Astrocyte (in vitro differentiated cells and primary cell): ENCODE results near the gene NUP205. TPM values are rescaled to one million over a fixed set of nuclear protein-coding genes. Genes with fewer than 3 reads are reported as not detected.

Experiments
- DNase-seq: peaks from one replicate; pipeline ENCODE4 v3.0.0-alpha.2; 2010; ENCODE audit warnings: low read depth
- FAIRE-seq: peaks from 2 replicates; lab custom pipeline; 2011; peaks lifted over from hg19 to GRCh38; lab: Jason Lieb, UNC
- H2AFZ ChIP-seq: 2 replicates; pipeline ENCODE4 v1.6.0; 2012; ENCODE audit warnings: low read depth, low read length, inconsistent platforms
- H3K27ac ChIP-seq: 2 replicates; pipeline ENCODE4 v1.5.1; 2011; ENCODE audit warnings: low read depth, low read length, inconsistent platforms
- H3K27me3 ChIP-seq: 2 replicates; pipeline ENCODE4 v1.6.0; 2011; ENCODE audit warnings: low read length, inconsistent platforms; ENCODE audit not compliant: insufficient read depth
- H3K36me3 ChIP-seq: 2 replicates; pipeline ENCODE4 v1.5.1; 2011; ENCODE audit warnings: low read length, inconsistent platforms; ENCODE audit not compliant: insufficient read depth
- H3K4me1 ChIP-seq: 2 replicates; pipeline ENCODE4 v1.5.1; 2011; ENCODE audit warnings: low read length, inconsistent platforms; ENCODE audit not compliant: insufficient read depth
- H3K4me2 ChIP-seq: 2 replicates; pipeline ENCODE4 v1.6.0; 2012; ENCODE audit warnings: low read length, inconsistent platforms
- H3K4me3 ChIP-seq: 2 replicates; pipeline ENCODE4 v1.5.1; 2011; ENCODE audit warnings: low read depth, mild to moderate bottlenecking, low read length, inconsistent platforms; ENCODE audit not compliant: insufficient read depth
- H3K79me2 ChIP-seq: 2 replicates; pipeline ENCODE4 v1.6.0; 2012; ENCODE audit warnings: mild to moderate bottlenecking, low read length, inconsistent platforms; ENCODE audit not compliant: insufficient read depth
- H3K9ac ChIP-seq: 2 replicates; pipeline ENCODE4 v1.6.0; 2012; ENCODE audit warnings: mild to moderate bottlenecking, low read length, inconsistent platforms
- H3K9me3 ChIP-seq: 2 replicates; pipeline ENCODE4 v1.5.1; 2012; ENCODE audit warnings: low read depth, mild to moderate bottlenecking, low read length, inconsistent platforms; ENCODE audit not compliant: insufficient read depth
- H4K20me1 ChIP-seq: 2 replicates; pipeline ENCODE4 v1.6.0; 2012; ENCODE audit warnings: low read length, inconsistent platforms; ENCODE audit not compliant: insufficient read depth
- H3K27ac Mint-ChIP-seq: one replicate; pipeline ENCODE4 v1.8.0; 2021; ENCODE audit warnings: mild to moderate bottlenecking, mixed read lengths; ENCODE audit not compliant: unreplicated experiment
- H3K27me3 Mint-ChIP-seq: one replicate; pipeline ENCODE4 v1.8.0; 2021; ENCODE audit warnings: low read depth, mixed read lengths; ENCODE audit not compliant: unreplicated experiment
- H3K36me3 Mint-ChIP-seq: one replicate; pipeline ENCODE4 v1.8.0; 2021; ENCODE audit warnings: low read depth, mixed read lengths; ENCODE audit not compliant: unreplicated experiment
- H3K4me1 Mint-ChIP-seq: one replicate; pipeline ENCODE4 v1.8.0; 2021; ENCODE audit warnings: low read depth, mixed read lengths; ENCODE audit not compliant: unreplicated experiment
- H3K4me3 Mint-ChIP-seq: one replicate; pipeline ENCODE4 v1.8.0; 2021; ENCODE audit warnings: mild to moderate bottlenecking, moderate library complexity, mixed read lengths; ENCODE audit not compliant: unreplicated experiment
- H3K9me3 Mint-ChIP-seq: one replicate; pipeline ENCODE4 v1.8.0; 2021; ENCODE audit warnings: mild to moderate bottlenecking, mixed read lengths; ENCODE audit not compliant: unreplicated experiment
- EZH2 ChIP-seq: IDR thresholded peaks from 2 replicates; pipeline ENCODE4 v1.6.1; 2012; ENCODE audit warnings: mild to moderate bottlenecking, low read length, inconsistent platforms; ENCODE audit not compliant: insufficient read depth
- total RNA-seq: library from RNA; stranded (reverse); gene quantifications from 2 replicates; pipeline ENCODE4 v1.2.1, GENCODE V29; 2021
- TF ChIP-seq, protein P1 (sequence below): IDR thresholded peaks from 2 replicates; pipeline ENCODE4 v1.5.1; 2011; ENCODE audit warnings: low read depth, mild to moderate bottlenecking, inconsistent platforms, low read length, moderate library complexity; ENCODE audit not compliant: insufficient read depth

Gene NUP205
- total RNA-seq, 1 donor from 2014 or later: 50.5 TPM

- Mint-ChIP-seq H3K4me3 (no peak overlapping the region), H3K36me3 (peaks cover 8% of the 10 kb centered on the region), H3K4me1 (peaks cover 41% of the 10 kb centered on the region), H3K27ac (no peak overlapping the region), H3K27me3 (no peaks in the 10 kb centered on the region), H3K9me3 (no peaks in the 10 kb centered on the region)
- no peak for TF ChIP-seq EZH2
- TF ChIP-seq, protein P1, sequence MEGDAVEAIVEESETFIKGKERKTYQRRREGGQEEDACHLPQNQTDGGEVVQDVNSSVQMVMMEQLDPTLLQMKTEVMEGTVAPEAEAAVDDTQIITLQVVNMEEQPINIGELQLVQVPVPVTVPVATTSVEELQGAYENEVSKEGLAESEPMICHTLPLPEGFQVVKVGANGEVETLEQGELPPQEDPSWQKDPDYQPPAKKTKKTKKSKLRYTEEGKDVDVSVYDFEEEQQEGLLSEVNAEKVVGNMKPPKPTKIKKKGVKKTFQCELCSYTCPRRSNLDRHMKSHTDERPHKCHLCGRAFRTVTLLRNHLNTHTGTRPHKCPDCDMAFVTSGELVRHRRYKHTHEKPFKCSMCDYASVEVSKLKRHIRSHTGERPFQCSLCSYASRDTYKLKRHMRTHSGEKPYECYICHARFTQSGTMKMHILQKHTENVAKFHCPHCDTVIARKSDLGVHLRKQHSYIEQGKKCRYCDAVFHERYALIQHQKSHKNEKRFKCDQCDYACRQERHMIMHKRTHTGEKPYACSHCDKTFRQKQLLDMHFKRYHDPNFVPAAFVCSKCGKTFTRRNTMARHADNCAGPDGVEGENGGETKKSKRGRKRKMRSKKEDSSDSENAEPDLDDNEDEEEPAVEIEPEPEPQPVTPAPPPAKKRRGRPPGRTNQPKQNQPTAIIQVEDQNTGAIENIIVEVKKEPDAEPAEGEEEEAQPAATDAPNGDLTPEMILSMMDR: no peak
- Histone ChIP-seq H4K20me1 (peaks cover 5% of the 10 kb centered on the region), H3K4me3 (no peak overlapping the region), H3K4me1 (peaks cover 34% of the 10 kb centered on the region), H3K9me3 (no peaks in the 10 kb centered on the region), H2AFZ (no peak overlapping the region), H3K79me2 (no peaks in the 10 kb centered on the region), H3K9ac (no peak overlapping the region), H3K27me3 (no peaks in the 10 kb centered on the region), H3K36me3 (no peaks in the 10 kb centered on the region), H3K27ac (no peak overlapping the region), H3K4me2 (peak overlapping the region; percentile 16)
- no peak for DNase-seq
- no peak for FAIRE-seq
Observed at GRCh38 chr7:135683609-135684008, 125.9 kb downstream of the NUP205 start.

DNA sequence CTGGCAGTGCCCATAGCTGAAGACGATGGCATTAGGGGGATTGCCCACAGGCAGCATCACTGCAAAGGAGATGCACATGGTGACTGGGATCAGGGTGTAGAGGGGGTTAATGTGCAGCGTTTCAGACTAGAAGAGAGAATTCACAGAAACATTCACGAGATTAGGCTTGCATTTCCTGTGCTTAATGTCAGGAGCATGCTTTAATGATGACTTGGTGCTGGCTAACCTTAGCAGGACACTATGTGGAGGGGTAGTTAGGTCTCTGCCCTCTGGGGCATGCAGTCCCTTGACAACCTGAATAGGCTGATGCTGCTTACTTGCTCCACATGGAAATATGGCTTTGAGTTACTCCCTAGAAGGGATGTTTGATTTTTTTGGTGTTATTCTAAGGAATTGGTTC lies 126.4 kb downstream of the NUP205 start:
- Histone ChIP-seq H3K4me2 (peak overlapping the region; percentile 16), H3K9me3 (no peaks in the 10 kb centered on the region), H3K79me2 (no peaks in the 10 kb centered on the region), H4K20me1 (peaks cover 5% of the 10 kb centered on the region), H3K4me1 (peaks cover 30% of the 10 kb centered on the region), H2AFZ (no peak overlapping the region), H3K4me3 (no peak overlapping the region), H3K27ac (no peak overlapping the region), H3K27me3 (no peaks in the 10 kb centered on the region), H3K9ac (no peak overlapping the region), H3K36me3 (no peaks in the 10 kb centered on the region)
- Mint-ChIP-seq H3K4me1 (peaks cover 36% of the 10 kb centered on the region), H3K4me3 (peak overlapping the region; percentile 34), H3K36me3 (peaks cover 8% of the 10 kb centered on the region), H3K27me3 (no peaks in the 10 kb centered on the region), H3K9me3 (no peaks in the 10 kb centered on the region), H3K27ac (peak overlapping the region; percentile 88)
- DNase-seq (peak; percentile 49), FAIRE-seq (peak; percentile 43)
- TF ChIP-seq, protein P1: no peak
- TF ChIP-seq EZH2: no peak

DNA sequence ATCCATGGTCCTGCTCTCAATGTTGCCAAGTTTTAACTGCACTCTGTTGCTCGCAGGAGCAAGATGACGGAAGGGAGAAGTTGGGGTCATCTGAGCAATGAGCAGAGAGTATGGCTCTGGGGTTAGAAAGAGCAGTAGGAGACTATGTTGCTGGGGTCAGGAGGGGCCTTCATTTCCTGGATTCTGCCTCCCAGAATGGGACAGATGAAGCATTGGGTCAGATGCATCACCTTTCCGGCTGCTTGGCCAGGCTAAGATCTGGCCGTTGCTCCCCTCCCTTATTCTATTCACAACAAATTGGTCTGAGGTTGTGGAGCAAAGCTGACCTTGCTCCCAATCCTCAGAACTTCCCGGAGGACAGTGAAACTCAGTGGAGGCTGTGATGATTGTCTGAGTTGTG lies 127.0 kb downstream of the NUP205 start:
- H3K79me2 ChIP-seq: no peaks in the 10 kb centered on the region
- H3K4me1 ChIP-seq: peaks cover 24% of the 10 kb centered on the region
- H3K27me3 ChIP-seq: no peaks in the 10 kb centered on the region
- FAIRE-seq: no peak
- H3K9ac ChIP-seq: no peak overlapping the region
- no peak overlapping the region for H2AFZ ChIP-seq
- H3K9me3 ChIP-seq: no peaks in the 10 kb centered on the region
- DNase-seq: no peak
- TF ChIP-seq, protein P1: no peak
- no peak for TF ChIP-seq EZH2
- H3K4me3 ChIP-seq: no peak overlapping the region
- H3K27ac ChIP-seq: no peak overlapping the region
- H3K4me2 ChIP-seq: peak overlapping the region; percentile 19
- no peak overlapping the region for H3K4me3 Mint-ChIP-seq
- no peaks in the 10 kb centered on the region for H3K36me3 ChIP-seq
- H3K4me1 Mint-ChIP-seq: peaks cover 30% of the 10 kb centered on the region
- H3K27ac Mint-ChIP-seq: peak overlapping the region; percentile 88
- H4K20me1 ChIP-seq: peaks cover 2% of the 10 kb centered on the region
- no peaks in the 10 kb centered on the region for H3K27me3 Mint-ChIP-seq
- peaks cover 12% of the 10 kb centered on the region for H3K36me3 Mint-ChIP-seq
- H3K9me3 Mint-ChIP-seq: no peaks in the 10 kb centered on the region
